ENCODE results near the gene TGFBR3. TPM values are rescaled to one million over a fixed set of nuclear protein-coding genes. Genes with fewer than 3 reads are reported as not detected.

Gene TGFBR3
- total and polyA plus RNA-seq, 9 of the 15 experiments (the other 6 are each of a cell fraction or from before 2014, with no cell fraction given), result 3.6 to 32.4 (median 15.6) TPM

- Histone ChIP-seq H4K20me1 (replicated peaks; ENCODE audit: control insufficient read depth, insufficient read depth, low read length) (no peaks in the 10 kb centered on the region), H3K4me2 (ENCODE audit: insufficient read depth, low read length) (no peak overlapping the region), H3K4me3 (no peak overlapping the region), H3K4me1 (replicated peaks in 1 of 2; ENCODE audit: control insufficient read depth in 2 of 2, insufficient read depth in 2 of 2, low read length in 2 of 2) (peaks cover 0 to 2% of the 10 kb centered on the region in 2 experiments; a peak in 2 of 5 replicates), H3K9ac (ENCODE audit: insufficient read depth in 1 of 2, low read depth in 2 of 2, low read length in 2 of 2) (no peak overlapping the region), H3K9me1 (ENCODE audit: control insufficient read depth, insufficient read depth, low read length) (no peaks in the 10 kb centered on the region), H2AFZ (ENCODE audit: low read depth, low read length) (0 out of 2 replicates have a peak overlapping the region, but pooled peaks have one; percentile 25), H3K79me2 (ENCODE audit: control insufficient read depth, insufficient read depth, low read length) (no peaks in the 10 kb centered on the region), H3K27me3 (ENCODE audit: control insufficient read depth in 2 of 2, insufficient read depth in 2 of 2, low read length in 2 of 2) (no peaks in the 10 kb centered on the region), H3K9me3 (replicated peaks; ENCODE audit: control insufficient read depth, insufficient read depth, low read depth, low read length) (no peaks in the 10 kb centered on the region), H3K36me3 (ENCODE audit: control insufficient read depth, insufficient read depth, low read length) (no peaks in the 10 kb centered on the region), H3K27ac (ENCODE audit: extremely low read depth, low read depth, low read length) (no peak overlapping the region)
- intact Hi-C loops (cut with micrococcal nuclease) (no loop called here), in situ Hi-C loops (cut with MboI) (no loop called here)
- DNase-seq (ENCODE audit: extremely low read depth in 1 of 4, low spot score in 3 of 4) (no peak), ATAC-seq (no peak), FAIRE-seq (no peak)
- no peak for TF ChIP-seq STAT6 (CRISPR knock-in tag; IDR thresholded peaks at IDR 0.05)
- no peak for TF ChIP-seq EHMT2 (IDR thresholded peaks at IDR 0.05)
- WGBS (ENCODE audit: insufficient coverage, low coverage, missing lambda C conversion rate), result 37% methylated on average over 3 of the region's 4 CpGs
- no TSS peak for BruUV-seq (replicated peaks)
- ChIA-PET POLR2A (no interaction called here), CTCF (ENCODE audit: low intra/inter-chr PET ratio) (no interaction called here)
Measured at GRCh38 chr1:91916046-91916445, 30.1 kb upstream of the TGFBR3 start.

- no peaks in the 10 kb centered on the region for H4K20me1 ChIP-seq (replicated peaks; ENCODE audit: control insufficient read depth, insufficient read depth, low read length)
- ChIA-PET POLR2A (no interaction called here), CTCF (ENCODE audit: low intra/inter-chr PET ratio) (no interaction called here)
- TF ChIP-seq ZNF445 (CRISPR knock-in tag; IDR thresholded peaks at IDR 0.05; ENCODE audit: low read depth), result no peak
- H3K27ac ChIP-seq (ENCODE audit: extremely low read depth, low read depth, low read length), result no peak overlapping the region
- no peaks in the 10 kb centered on the region for H3K9me3 ChIP-seq (replicated peaks; ENCODE audit: control insufficient read depth, insufficient read depth, low read depth, low read length)
- H3K27me3 ChIP-seq (ENCODE audit: control insufficient read depth in 2 of 2, insufficient read depth in 2 of 2, low read length in 2 of 2), result no peaks in the 10 kb centered on the region
- H3K36me3 ChIP-seq (ENCODE audit: control insufficient read depth, insufficient read depth, low read length), result no peaks in the 10 kb centered on the region
- FAIRE-seq (no peak), ATAC-seq (no peak), DNase-seq (ENCODE audit: extremely low read depth in 1 of 4, low spot score in 3 of 4) (no peak)
- no peak overlapping the region for H3K4me3 ChIP-seq
- no peak overlapping the region for H3K9ac ChIP-seq (ENCODE audit: insufficient read depth in 1 of 2, low read depth in 2 of 2, low read length in 2 of 2)
- H3K79me2 ChIP-seq (ENCODE audit: control insufficient read depth, insufficient read depth, low read length), result no peaks in the 10 kb centered on the region
- H2AFZ ChIP-seq (ENCODE audit: low read depth, low read length), result no peak overlapping the region
- in situ Hi-C loops (cut with MboI) (no loop called here), intact Hi-C loops (cut with micrococcal nuclease) (no loop called here)
- no peaks in the 10 kb centered on the region for H3K9me1 ChIP-seq (ENCODE audit: control insufficient read depth, insufficient read depth, low read length)
- H3K4me2 ChIP-seq (ENCODE audit: insufficient read depth, low read length), result no peak overlapping the region
- 15% methylated on average over 3 of the region's 3 CpGs for WGBS (ENCODE audit: insufficient coverage, low coverage, missing lambda C conversion rate)
- no TSS peak for BruUV-seq (replicated peaks)
- peaks cover 0 to 2% of the 10 kb centered on the region in 2 experiments; a peak in 2 of 5 replicates for H3K4me1 ChIP-seq (replicated peaks in 1 of 2; ENCODE audit: control insufficient read depth in 2 of 2, insufficient read depth in 2 of 2, low read length in 2 of 2)
Measured at GRCh38 chr1:91913018-91913417, 27.1 kb upstream of the TGFBR3 start.
